ENCODE measurements around the gene ITPR1. TPM values are rescaled to one million over a fixed set of nuclear protein-coding genes. Genes with fewer than 3 reads are reported as not detected.

Gene ITPR1
- total and polyA plus RNA-seq, 12 donors, result 9.7 to 40.3 (median 18.8) TPM

DNA sequence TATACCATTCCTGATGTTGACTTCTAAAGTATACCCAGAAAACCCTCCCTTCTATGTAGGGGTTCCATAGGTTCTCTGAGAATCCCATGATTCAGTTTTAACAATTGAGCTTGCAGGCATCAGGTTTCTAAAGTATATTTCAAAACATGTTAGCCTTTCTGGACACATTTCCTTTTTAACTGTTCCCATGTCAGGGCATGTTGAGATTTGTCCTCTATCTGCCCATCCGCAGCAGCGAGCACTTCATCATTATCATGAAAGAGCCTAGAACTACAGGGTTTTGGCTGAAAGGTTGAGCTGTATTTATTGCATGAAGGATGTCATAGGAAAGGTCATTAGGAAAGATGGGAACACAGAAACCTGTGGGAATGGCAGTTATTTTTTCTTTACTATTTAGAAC is 285.0 kb downstream of the ITPR1 start:
- no peak for ATAC-seq

DNA sequence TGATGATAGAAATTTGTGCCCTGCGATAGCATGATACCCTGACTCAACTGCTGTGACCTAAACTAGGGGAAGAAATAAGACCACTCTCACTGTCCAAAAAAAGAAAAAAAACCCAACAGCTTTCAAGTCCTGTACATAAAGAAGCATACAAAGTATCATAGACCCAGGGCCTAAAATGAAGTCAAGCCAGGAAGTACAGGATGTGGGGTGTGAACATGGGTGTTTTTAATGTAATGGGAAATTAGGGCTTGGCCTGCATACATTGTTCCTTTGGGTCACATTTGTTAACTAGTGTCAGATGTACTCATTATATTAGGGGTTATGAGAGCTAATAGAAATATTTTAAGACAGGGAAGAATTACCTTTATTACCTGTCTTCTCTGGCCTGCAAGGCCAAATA is 285.6 kb downstream of the ITPR1 start:
- intact Hi-C loops (cut with DNase I), result no loop called here
- Histone ChIP-seq H3K27me3 (no peaks in the 10 kb centered on the region), H3K4me1 (peaks cover 0 to 37% (median 10%) of the 10 kb centered on the region in 9 donors), H3K36me3 (peaks cover 0 to 73% (median 0%) of the 10 kb centered on the region in 9 donors), H3K9me3 (no peaks in the 10 kb centered on the region), H3K27ac (peak overlapping the region in 1 of 10 donors; percentile 63), H3K4me3 (no peak overlapping the region)
- no peak for DNase-seq
- ATAC-seq, result no peak
- WGBS, 2 donors, result 95 to 97% methylated on average over 1 of the region's 1 CpG
- TF ChIP-seq CTCF (IDR thresholded peaks at IDR 0.05), result no peak

More for the DNA sequence above, 285.0 kb downstream of the ITPR1 start:
- no peak for TF ChIP-seq CTCF (IDR thresholded peaks at IDR 0.05)
- H3K27ac ChIP-seq, result peak overlapping the region in 3 of 10 donors; percentile 5 to 67 (median 61)
- intact Hi-C loops (cut with DNase I), result no loop called here
- no peak overlapping the region for H3K4me3 ChIP-seq
- H3K36me3 ChIP-seq, result peaks cover 0 to 71% (median 0%) of the 10 kb centered on the region in 9 donors
- H3K9me3 ChIP-seq, result no peaks in the 10 kb centered on the region
- peaks cover under 1 to 42% (median 14%) of the 10 kb centered on the region in 9 donors for H3K4me1 ChIP-seq
- no peaks in the 10 kb centered on the region for H3K27me3 ChIP-seq
- 96 to 100% methylated on average over 2 of the region's 2 CpGs for WGBS, 2 donors
- no peak for DNase-seq

GRCh38 chr3:4780545-4780957 is 287.4 kb downstream of the ITPR1 start:
- ATAC-seq, result peak in 5 of 8 donors; percentile 28 to 62 (median 40)
- intact Hi-C loops (cut with DNase I), result no loop called here
- WGBS, 2 donors, result 56% methylated on average over 5 of the region's 5 CpGs

GRCh38 chr3:4782095-4782494 is 288.9 kb downstream of the ITPR1 start:
- Histone ChIP-seq H3K4me1 (peaks cover 0 to 30% (median 10%) of the 10 kb centered on the region in 9 donors), H3K27me3 (no peaks in the 10 kb centered on the region), H3K9me3 (no peaks in the 10 kb centered on the region), H3K36me3 (peaks cover 0 to 78% (median 0%) of the 10 kb centered on the region in 9 donors), H3K27ac (peak overlapping the region in 5 of 10 donors; percentile 0 to 63 (median 51)), H3K4me3 (no peak overlapping the region)
- 66 to 67% methylated on average over 3 of the region's 3 CpGs for WGBS, 2 donors
- DNase-seq (no peak), ATAC-seq (peak in 1 of 8 donors; percentile 38)
- intact Hi-C loops (cut with DNase I), result no loop called here
- TF ChIP-seq CTCF (IDR thresholded peaks at IDR 0.05), result no peak

More at GRCh38 chr3:4780545-4780957, 287.4 kb downstream of the ITPR1 start:
- no peak for DNase-seq
- H3K4me1 ChIP-seq, result peaks cover 0 to 37% (median 10%) of the 10 kb centered on the region in 9 donors
- peak overlapping the region in 5 of 10 donors; percentile 44 to 63 (median 51) for H3K27ac ChIP-seq
- H3K36me3 ChIP-seq, result peaks cover 0 to 75% (median 0%) of the 10 kb centered on the region in 9 donors
- no peak overlapping the region for H3K4me3 ChIP-seq
- H3K9me3 ChIP-seq, result no peaks in the 10 kb centered on the region
- TF ChIP-seq CTCF (IDR thresholded peaks at IDR 0.05), result no peak
- no peaks in the 10 kb centered on the region for H3K27me3 ChIP-seq

Measured in heart right ventricle (tissue), 16 donors.